GM12875 (cell line): ENCODE data around the gene DAGLA.

Source experiments
- H3K4me3 ChIP-seq: one replicate; pipeline ENCODE4 v1.5.1; 2011; ENCODE audit warnings: low read depth, low read length, control low read depth
- CTCF ChIP-seq: IDR thresholded peaks from 2 replicates; pipeline ENCODE4 v1.5.1; 2011; ENCODE audit warnings: low read depth, mild to moderate bottlenecking, control low read depth, inconsistent platforms, low read length, moderate library complexity, borderline replicate concordance; ENCODE audit not compliant: insufficient read depth

The DAGLA gene

GRCh38 chr11:61712314-61712713, 32.1 kb downstream of the DAGLA start:
- TF ChIP-seq CTCF = no peak
- H3K4me3 ChIP-seq = no peak overlapping the region

- no peak for TF ChIP-seq CTCF
- no peak overlapping the region for H3K4me3 ChIP-seq
Observed at GRCh38 chr11:61712846-61713245, 32.7 kb downstream of the DAGLA start.

- H3K4me3 ChIP-seq = no peak overlapping the region
- TF ChIP-seq CTCF = no peak
Observed at GRCh38 chr11:61713464-61713863, 33.3 kb downstream of the DAGLA start.

DNA sequence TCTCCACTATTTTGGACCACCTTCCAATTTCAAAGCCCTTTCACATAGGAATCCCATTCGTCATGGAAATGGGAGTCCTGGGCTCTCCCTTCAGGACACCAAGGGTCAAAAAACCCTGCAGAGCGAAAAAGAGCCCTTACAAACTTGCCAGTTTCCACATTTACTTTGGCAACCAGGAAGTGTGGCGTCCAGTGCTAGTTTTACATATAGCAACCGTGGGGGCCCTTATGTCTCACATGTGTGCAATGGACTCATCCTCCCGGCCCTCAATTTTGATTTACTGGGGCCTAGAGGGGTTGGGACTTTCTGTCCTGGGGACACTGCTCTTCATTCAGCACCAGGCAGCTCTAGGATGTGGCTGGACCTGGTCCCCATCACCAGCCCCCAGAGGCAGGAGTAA, 33.7 kb downstream of the DAGLA start:
- TF ChIP-seq CTCF = no peak
- H3K4me3 ChIP-seq = no peak overlapping the region

GRCh38 chr11:61714316-61714715, 34.1 kb downstream of the DAGLA start:
- H3K4me3 ChIP-seq = no peak overlapping the region
- no peak for TF ChIP-seq CTCF

DNA sequence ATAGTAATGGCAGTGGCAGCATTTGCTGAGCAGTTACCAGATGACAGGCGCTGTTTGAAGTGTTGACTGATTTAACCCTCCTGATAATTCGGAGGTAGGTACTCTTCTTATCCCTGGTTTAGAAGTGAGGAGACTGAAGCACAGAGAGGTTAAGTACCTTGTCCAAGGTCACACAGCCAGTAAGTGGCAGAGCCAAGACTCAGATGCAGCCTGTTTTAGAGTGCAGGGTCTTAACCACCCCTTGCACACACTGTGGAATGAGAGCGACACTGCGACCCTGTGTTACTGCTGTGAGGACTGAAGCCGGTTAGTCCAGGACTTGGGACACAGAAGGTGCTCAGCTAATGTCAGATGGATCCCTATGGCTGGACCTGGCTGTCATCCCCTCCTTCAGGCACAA, 34.7 kb downstream of the DAGLA start:
- TF ChIP-seq CTCF = no peak
- H3K4me3 ChIP-seq = no peak overlapping the region

DNA sequence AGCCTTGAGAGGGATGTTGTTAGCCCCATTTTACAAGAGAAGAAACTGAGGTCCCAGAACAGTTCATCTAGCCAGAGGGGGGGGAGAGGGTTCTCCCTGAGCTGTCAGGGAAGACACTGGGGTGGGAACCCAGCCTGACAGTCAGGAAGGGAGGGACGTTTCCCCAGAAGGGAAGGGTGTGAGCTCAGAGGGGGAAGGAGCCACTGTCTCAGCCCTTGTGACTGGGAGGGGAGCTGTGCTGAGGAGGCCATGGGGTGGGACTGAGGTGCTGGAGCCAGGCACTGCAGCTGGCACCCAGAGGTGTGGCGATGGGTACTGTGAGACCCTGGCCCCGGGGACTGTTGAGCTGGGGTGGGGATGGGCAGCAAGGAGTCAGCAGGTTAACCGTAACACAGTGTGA, 35.7 kb downstream of the DAGLA start:
- TF ChIP-seq CTCF = no peak
- no peak overlapping the region for H3K4me3 ChIP-seq
